Measurements from ENCODE around the gene UROD.

GRCh38 chr1:45001011-45001481 is 11.0 kb upstream of the UROD start:
- TF ChIP-seq POLR2AphosphoS5 (IDR thresholded peaks at IDR 0.05) = no peak
- TF ChIP-seq CTCF (IDR thresholded peaks at IDR 0.05) = no peak
- no peak for TF ChIP-seq POLR2A (IDR thresholded peaks at IDR 0.05; ENCODE audit: low read depth)

Data from esophagus muscularis mucosa (tissue), 3 donors.